ENCODE results near the gene PDRG1.

PDRG1 gene

GRCh38 chr20:31924561-31924960, 27.3 kb downstream of the PDRG1 start:
- TF ChIP-seq POLR2AphosphoS5 (IDR thresholded peaks at IDR 0.05; ENCODE audit: low read depth, low read length) (no peak), TAF1 (IDR thresholded peaks at IDR 0.05; ENCODE audit: borderline replicate concordance, insufficient read depth, low read length) (no peak), SIN3A (IDR thresholded peaks at IDR 0.05; ENCODE audit: borderline replicate concordance, insufficient read depth, low read length) (no peak), REST (IDR thresholded peaks at IDR 0.05; ENCODE audit: insufficient read depth in 1 of 2, low read depth in 2 of 2, low read length in 2 of 2) (no peak), FOXP2 (optimal IDR thresholded peaks at IDR 0.05; ENCODE audit: borderline replicate concordance, extremely low read depth, extremely low read length, insufficient read depth) (no peak)

GRCh38 chr20:31923388-31924331, 28.2 kb downstream of the PDRG1 start:
- TF ChIP-seq POLR2AphosphoS5 (IDR thresholded peaks at IDR 0.05; ENCODE audit: low read depth, low read length) (no peak), SIN3A (IDR thresholded peaks at IDR 0.05; ENCODE audit: borderline replicate concordance, insufficient read depth, low read length) (no peak), FOXP2 (optimal IDR thresholded peaks at IDR 0.05; ENCODE audit: borderline replicate concordance, extremely low read depth, extremely low read length, insufficient read depth) (no peak), REST (IDR thresholded peaks at IDR 0.05; ENCODE audit: insufficient read depth in 1 of 2, low read depth in 2 of 2, low read length in 2 of 2) (no peak), TAF1 (IDR thresholded peaks at IDR 0.05; ENCODE audit: borderline replicate concordance, insufficient read depth, low read length) (no peak)

- TF ChIP-seq POLR2AphosphoS5 (IDR thresholded peaks at IDR 0.05; ENCODE audit: low read depth, low read length) = no peak
- no peak for TF ChIP-seq FOXP2 (optimal IDR thresholded peaks at IDR 0.05; ENCODE audit: borderline replicate concordance, extremely low read depth, extremely low read length, insufficient read depth)
- TF ChIP-seq REST (IDR thresholded peaks at IDR 0.05; ENCODE audit: insufficient read depth in 1 of 2, low read depth in 2 of 2, low read length in 2 of 2) = no peak
- no peak for TF ChIP-seq SIN3A (IDR thresholded peaks at IDR 0.05; ENCODE audit: borderline replicate concordance, insufficient read depth, low read length)
- no peak for TF ChIP-seq TAF1 (IDR thresholded peaks at IDR 0.05; ENCODE audit: borderline replicate concordance, insufficient read depth, low read length)
Observed at GRCh38 chr20:31922588-31922987, 29.3 kb downstream of the PDRG1 start.

GRCh38 chr20:31922181-31922580, 29.7 kb downstream of the PDRG1 start:
- TF ChIP-seq SIN3A (IDR thresholded peaks at IDR 0.05; ENCODE audit: borderline replicate concordance, insufficient read depth, low read length) (no peak), POLR2AphosphoS5 (IDR thresholded peaks at IDR 0.05; ENCODE audit: low read depth, low read length) (no peak), TAF1 (IDR thresholded peaks at IDR 0.05; ENCODE audit: borderline replicate concordance, insufficient read depth, low read length) (no peak), FOXP2 (optimal IDR thresholded peaks at IDR 0.05; ENCODE audit: borderline replicate concordance, extremely low read depth, extremely low read length, insufficient read depth) (no peak), REST (IDR thresholded peaks at IDR 0.05; ENCODE audit: insufficient read depth in 1 of 2, low read depth in 2 of 2, low read length in 2 of 2) (no peak)
